HepG2 (cell line): ENCODE measurements around the gene FSHR.

ENCODE experiments used
- EP300 ChIP-seq, 3 experiments: sonication (generic) in 1 of 3; formaldehyde crosslinking in 1 of 3; IDR thresholded peaks; 2 replicates each; pipeline versions ENCODE4 v1.5.1 to v1.6.1; 2011 to 2020; ENCODE audit warnings: low read depth in 2 of 3, low read length in 2 of 3, borderline replicate concordance in 1 of 3, improper control_type of control experiment in 1 of 3, mild to moderate bottlenecking in 1 of 3, missing genetic modification reagents in 1 of 3, moderate library complexity in 1 of 3
- HMGXB4 ChIP-seq, 2 experiments: sonication (generic) in 1 of 2; formaldehyde crosslinking in 1 of 2; IDR thresholded peaks; 2 replicates each; pipeline versions ENCODE4 v1.4.0 to v1.6.1; 2018 to 2020; ENCODE audit warnings: missing genetic modification reagents in 2 of 2, borderline replicate concordance in 1 of 2, low read depth in 1 of 2, mild to moderate bottlenecking in 1 of 2, missing biosample characterization in 1 of 2
- MXD4 ChIP-seq: IDR thresholded peaks from 2 replicates; pipeline ENCODE4 v1.6.1; 2016; ENCODE audit warnings: mild to moderate bottlenecking, missing biosample characterization, missing genetic modification reagents
- NPAS2 ChIP-seq: sonication (generic); formaldehyde crosslinking; IDR thresholded peaks from 2 replicates; pipeline ENCODE4 v1.8.0; 2022; ENCODE audit warnings: mild to moderate bottlenecking, missing genetic modification reagents, borderline replicate concordance
- SMC3 ChIP-seq: IDR thresholded peaks from 2 replicates; pipeline ENCODE4 v1.6.1; 2011; ENCODE audit warnings: low read length, improper control_type of control experiment
- ZNF207 ChIP-seq: fragments of 450-650 bp; IDR thresholded peaks from 2 replicates; pipeline ENCODE4 v1.6.1; 2016; ENCODE audit warnings: antibody characterized with exemption, borderline replicate concordance
- TF ChIP-seq, protein P1 (sequence below): sonication (generic); formaldehyde crosslinking; IDR thresholded peaks from 2 replicates; pipeline ENCODE4 v1.5.0; 2020; ENCODE audit warnings: mild to moderate bottlenecking, missing genetic modification reagents, moderate library complexity

- no peak for TF ChIP-seq EP300 (IDR thresholded peaks at IDR 0.05; ENCODE audit: low read depth in 2 of 2, low read length in 2 of 2)
- no peak for TF ChIP-seq EP300 (CRISPR knock-in tag; IDR thresholded peaks at IDR 0.05; ENCODE audit: borderline replicate concordance)
- TF ChIP-seq, protein P1, sequence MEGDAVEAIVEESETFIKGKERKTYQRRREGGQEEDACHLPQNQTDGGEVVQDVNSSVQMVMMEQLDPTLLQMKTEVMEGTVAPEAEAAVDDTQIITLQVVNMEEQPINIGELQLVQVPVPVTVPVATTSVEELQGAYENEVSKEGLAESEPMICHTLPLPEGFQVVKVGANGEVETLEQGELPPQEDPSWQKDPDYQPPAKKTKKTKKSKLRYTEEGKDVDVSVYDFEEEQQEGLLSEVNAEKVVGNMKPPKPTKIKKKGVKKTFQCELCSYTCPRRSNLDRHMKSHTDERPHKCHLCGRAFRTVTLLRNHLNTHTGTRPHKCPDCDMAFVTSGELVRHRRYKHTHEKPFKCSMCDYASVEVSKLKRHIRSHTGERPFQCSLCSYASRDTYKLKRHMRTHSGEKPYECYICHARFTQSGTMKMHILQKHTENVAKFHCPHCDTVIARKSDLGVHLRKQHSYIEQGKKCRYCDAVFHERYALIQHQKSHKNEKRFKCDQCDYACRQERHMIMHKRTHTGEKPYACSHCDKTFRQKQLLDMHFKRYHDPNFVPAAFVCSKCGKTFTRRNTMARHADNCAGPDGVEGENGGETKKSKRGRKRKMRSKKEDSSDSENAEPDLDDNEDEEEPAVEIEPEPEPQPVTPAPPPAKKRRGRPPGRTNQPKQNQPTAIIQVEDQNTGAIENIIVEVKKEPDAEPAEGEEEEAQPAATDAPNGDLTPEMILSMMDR (CRISPR knock-in tag) = no peak
- no peak for TF ChIP-seq SMC3
- no peak for TF ChIP-seq NPAS2 (CRISPR knock-in tag)
- no peak for TF ChIP-seq MXD4 (CRISPR knock-in tag)
- TF ChIP-seq HMGXB4 (CRISPR knock-in tag; IDR thresholded peaks at IDR 0.05; ENCODE audit: borderline replicate concordance in 1 of 2, low read depth in 1 of 2) = no peak
- no peak for TF ChIP-seq ZNF207
Measured at GRCh38 chr2:49131801-49132200, 22.5 kb downstream of the FSHR start.
